ENCODE data around the gene PALS2.
A peak's percentile ranks its signal among the peaks of the same experiment; 100 is the strongest.

The PALS2 gene

GRCh38 chr7:24604630-24605029 is 31.4 kb downstream of the PALS2 start:
- peak; percentile 46 to 60 for DNase-seq
- no peak for TF ChIP-seq GATA1 (IDR thresholded peaks at IDR 0.05; ENCODE audit: low read depth, low read length)
- no peak for TF ChIP-seq POLR2A (IDR thresholded peaks at IDR 0.05; ENCODE audit: low read length)

- DNase-seq = no peak
- no peak for TF ChIP-seq POLR2A (IDR thresholded peaks at IDR 0.05; ENCODE audit: low read length)
- no peak for TF ChIP-seq GATA1 (IDR thresholded peaks at IDR 0.05; ENCODE audit: low read depth, low read length)
Measured at GRCh38 chr7:24608504-24608903, 35.3 kb downstream of the PALS2 start.

GRCh38 chr7:24609059-24609458 is 35.8 kb downstream of the PALS2 start:
- no peak for DNase-seq

GRCh38 chr7:24609570-24609969 is 36.3 kb downstream of the PALS2 start:
- TF ChIP-seq GATA1 (IDR thresholded peaks at IDR 0.05; ENCODE audit: low read depth, low read length) (no peak), POLR2A (IDR thresholded peaks at IDR 0.05; ENCODE audit: low read length) (no peak)
- no peak for DNase-seq

More at GRCh38 chr7:24609059-24609458, 35.8 kb downstream of the PALS2 start:
- TF ChIP-seq POLR2A (IDR thresholded peaks at IDR 0.05; ENCODE audit: low read length) (no peak), GATA1 (IDR thresholded peaks at IDR 0.05; ENCODE audit: low read depth, low read length) (no peak)

GRCh38 chr7:24611130-24611529 is 37.9 kb downstream of the PALS2 start:
- TF ChIP-seq GATA1 (IDR thresholded peaks at IDR 0.05; ENCODE audit: low read depth, low read length) (no peak), POLR2A (IDR thresholded peaks at IDR 0.05; ENCODE audit: low read length) (no peak)

DNA sequence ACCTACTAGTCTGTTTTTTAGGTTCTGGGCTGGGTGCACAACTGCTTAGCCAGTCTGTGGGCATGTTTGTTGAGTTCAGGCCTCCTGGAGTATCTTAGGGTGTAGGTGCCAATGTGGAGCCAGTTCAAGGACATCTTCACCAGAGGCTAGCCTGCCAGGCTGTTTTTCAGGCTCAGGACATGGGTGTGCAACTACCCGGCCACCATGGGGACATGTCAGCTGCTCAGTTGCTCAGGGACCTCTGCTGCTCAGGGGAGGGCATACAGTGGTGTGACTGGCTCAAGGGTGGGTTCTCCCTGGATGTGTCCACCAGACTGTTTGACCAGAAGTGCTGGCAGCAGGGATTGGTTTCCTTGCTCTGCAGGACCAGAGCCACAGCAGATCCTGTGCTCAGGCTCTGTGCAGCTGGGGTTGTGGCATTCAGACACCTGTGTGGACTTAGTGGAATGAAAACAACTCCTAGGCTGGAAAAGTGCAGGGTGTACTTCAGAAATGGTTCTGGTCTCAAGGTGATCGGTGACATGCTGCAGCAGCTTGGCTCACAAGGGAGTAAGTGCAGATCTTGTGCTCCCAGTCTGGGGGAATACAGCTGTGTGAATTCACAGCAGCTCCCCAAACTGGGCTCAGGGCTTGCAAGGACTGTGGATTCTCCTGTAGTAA is 44.8 kb downstream of the PALS2 start:
- TF ChIP-seq GATA1 (IDR thresholded peaks at IDR 0.05; ENCODE audit: low read depth, low read length) (no peak), POLR2A (IDR thresholded peaks at IDR 0.05; ENCODE audit: low read length) (no peak)
- DNase-seq = no peak

More at GRCh38 chr7:24611130-24611529, 37.9 kb downstream of the PALS2 start:
- DNase-seq = no peak

DNA sequence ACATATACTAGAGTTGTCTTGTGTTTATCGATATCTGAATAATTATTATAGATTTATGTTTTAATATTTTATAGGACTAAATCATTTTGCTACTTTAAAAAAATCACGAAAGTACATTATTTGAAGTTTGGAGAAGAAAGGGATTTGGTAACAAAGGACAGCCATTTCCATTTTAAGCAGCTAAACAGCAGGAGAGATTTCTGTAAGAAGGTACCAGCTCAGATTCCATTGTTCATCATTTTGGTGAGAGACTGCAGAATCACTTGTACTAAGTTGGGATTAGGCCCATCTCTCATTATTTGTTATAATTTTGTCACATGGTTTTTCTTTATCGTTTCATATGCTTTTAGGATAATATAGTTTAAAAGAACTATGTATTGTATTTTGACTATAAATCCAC is 46.7 kb downstream of the PALS2 start:
- TF ChIP-seq POLR2A (IDR thresholded peaks at IDR 0.05; ENCODE audit: low read length) (no peak), GATA1 (IDR thresholded peaks at IDR 0.05; ENCODE audit: low read depth, low read length) (no peak)
- DNase-seq = no peak

- no peak for TF ChIP-seq POLR2A (IDR thresholded peaks at IDR 0.05; ENCODE audit: low read length)
- no peak for TF ChIP-seq GATA1 (IDR thresholded peaks at IDR 0.05; ENCODE audit: low read depth, low read length)
- no peak for DNase-seq
Measured at GRCh38 chr7:24622646-24623182, 49.5 kb downstream of the PALS2 start.

Measured in erythroblast (primary cell).